ENCODE data around the gene MAPK10. TPM values are rescaled to one million over a fixed set of nuclear protein-coding genes. Genes with fewer than 3 reads are reported as not detected.

Gene MAPK10
- total and polyA plus RNA-seq, 2 donors (not counting 1 experiment from before 2014, with no cell fraction given): 3.8 to 20.0 TPM

DNA sequence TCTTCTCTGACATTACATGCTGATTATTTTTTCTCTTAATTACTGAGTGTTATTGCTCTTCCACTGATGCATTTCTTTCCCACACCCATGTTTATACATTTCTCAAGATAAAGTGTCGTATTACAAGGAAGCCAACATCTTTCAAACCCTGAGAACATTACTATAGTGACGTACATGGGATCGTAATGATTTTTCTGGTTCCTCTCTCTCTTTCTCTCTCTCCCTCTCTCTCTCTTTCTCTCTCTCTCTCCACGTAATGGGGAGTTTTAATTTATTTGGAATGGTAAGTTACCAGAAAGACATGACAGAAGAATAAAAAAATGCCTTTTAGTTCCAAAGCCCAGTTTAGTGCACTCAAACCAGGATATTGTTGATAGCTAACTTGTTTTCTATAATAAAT is 40.4 kb upstream of the MAPK10 start:
- DNase-seq (ENCODE audit: low read depth in 2 of 2): peak in 1 of 2 donors; percentile 83
- no peak for TF ChIP-seq EZH2 (IDR thresholded peaks at IDR 0.05; ENCODE audit: low read length, missing control alignments)
- no peak for TF ChIP-seq CTCF (conservative IDR thresholded peaks at IDR 0.05 in 1 of 2, IDR thresholded peaks at IDR 0.05 in 1 of 2; ENCODE audit: low read depth in 1 of 2, low read length in 2 of 2)
- H3K36me3 ChIP-seq (ENCODE audit: control insufficient read depth, insufficient read depth, low read length): no peaks in the 10 kb centered on the region

DNA sequence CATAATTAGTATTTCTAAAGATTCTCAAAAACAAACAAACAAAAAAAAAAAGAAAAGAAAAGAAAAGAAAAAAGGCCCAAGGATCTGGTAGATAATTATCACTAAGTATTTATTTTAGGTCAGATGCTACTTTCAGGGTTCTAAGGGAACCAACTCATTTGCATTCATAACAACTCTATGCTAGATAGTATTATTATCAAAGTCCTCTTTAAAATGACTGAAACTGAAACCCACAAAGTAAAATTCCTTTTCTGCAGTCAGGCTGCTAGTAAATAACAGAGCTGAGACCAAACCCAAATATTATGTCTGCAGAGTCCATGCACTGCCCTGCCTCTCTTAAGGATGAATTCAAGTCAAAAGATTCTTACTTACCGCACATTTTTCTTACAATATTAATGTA is 38.3 kb upstream of the MAPK10 start:
- Histone ChIP-seq H3K9me3 (ENCODE audit: control insufficient read depth, insufficient read depth, low read depth, low read length) (no peaks in the 10 kb centered on the region), H3K4me3 (replicated peaks in 1 of 4; ENCODE audit: control extremely low read depth in 1 of 4, insufficient read depth in 1 of 4, low read depth in 3 of 4, low read length in 4 of 4) (no peak overlapping the region), H3K79me2 (ENCODE audit: control insufficient read depth, insufficient read depth, low read length) (no peaks in the 10 kb centered on the region), H3K27me3 (ENCODE audit: control insufficient read depth, insufficient read depth, low read length) (no peaks in the 10 kb centered on the region), H3K36me3 (ENCODE audit: control insufficient read depth, insufficient read depth, low read length) (no peaks in the 10 kb centered on the region), H3K4me2 (ENCODE audit: extremely low read depth, insufficient read depth, low read length) (no peak overlapping the region), H3K9ac (ENCODE audit: insufficient read depth, low read length) (no peak overlapping the region), H3K27ac (ENCODE audit: insufficient read depth, low read length) (no peak overlapping the region), H2AFZ (ENCODE audit: low read length) (no peak overlapping the region), H4K20me1 (ENCODE audit: control insufficient read depth, extremely low read depth, insufficient read depth, low read length) (no peaks in the 10 kb centered on the region), H3K4me1 (ENCODE audit: control insufficient read depth, extremely low read depth, insufficient read depth, low read length) (no peaks in the 10 kb centered on the region)
- no peak for DNase-seq (ENCODE audit: low read depth in 2 of 2)
- TF ChIP-seq EZH2 (IDR thresholded peaks at IDR 0.05; ENCODE audit: low read length, missing control alignments) (no peak), CTCF (conservative IDR thresholded peaks at IDR 0.05 in 1 of 2, IDR thresholded peaks at IDR 0.05 in 1 of 2; ENCODE audit: low read depth in 1 of 2, low read length in 2 of 2) (no peak)

More for the DNA sequence above, 40.4 kb upstream of the MAPK10 start:
- Histone ChIP-seq H3K79me2 (ENCODE audit: control insufficient read depth, insufficient read depth, low read length) (no peaks in the 10 kb centered on the region), H4K20me1 (ENCODE audit: control insufficient read depth, extremely low read depth, insufficient read depth, low read length) (no peaks in the 10 kb centered on the region), H3K27ac (ENCODE audit: insufficient read depth, low read length) (no peak overlapping the region), H2AFZ (ENCODE audit: low read length) (no peak overlapping the region), H3K27me3 (ENCODE audit: control insufficient read depth, insufficient read depth, low read length) (no peaks in the 10 kb centered on the region), H3K9ac (ENCODE audit: insufficient read depth, low read length) (no peak overlapping the region), H3K4me1 (ENCODE audit: control insufficient read depth, extremely low read depth, insufficient read depth, low read length) (no peaks in the 10 kb centered on the region), H3K4me3 (replicated peaks in 1 of 4; ENCODE audit: control extremely low read depth in 1 of 4, insufficient read depth in 1 of 4, low read depth in 3 of 4, low read length in 4 of 4) (no peak overlapping the region), H3K4me2 (ENCODE audit: extremely low read depth, insufficient read depth, low read length) (no peak overlapping the region), H3K9me3 (ENCODE audit: control insufficient read depth, insufficient read depth, low read depth, low read length) (no peaks in the 10 kb centered on the region)

- H4K20me1 ChIP-seq (ENCODE audit: control insufficient read depth, extremely low read depth, insufficient read depth, low read length): no peaks in the 10 kb centered on the region
- H3K36me3 ChIP-seq (ENCODE audit: control insufficient read depth, insufficient read depth, low read length): no peaks in the 10 kb centered on the region
- H3K27me3 ChIP-seq (ENCODE audit: control insufficient read depth, insufficient read depth, low read length): no peaks in the 10 kb centered on the region
- no peak for TF ChIP-seq CTCF (conservative IDR thresholded peaks at IDR 0.05 in 1 of 2, IDR thresholded peaks at IDR 0.05 in 1 of 2; ENCODE audit: low read depth in 1 of 2, low read length in 2 of 2)
- TF ChIP-seq EZH2 (IDR thresholded peaks at IDR 0.05; ENCODE audit: low read length, missing control alignments): no peak
- no peak overlapping the region for H3K27ac ChIP-seq (ENCODE audit: insufficient read depth, low read length)
- H3K79me2 ChIP-seq (ENCODE audit: control insufficient read depth, insufficient read depth, low read length): no peaks in the 10 kb centered on the region
- H3K9me3 ChIP-seq (ENCODE audit: control insufficient read depth, insufficient read depth, low read depth, low read length): no peaks in the 10 kb centered on the region
- H2AFZ ChIP-seq (ENCODE audit: low read length): no peak overlapping the region
- no peak overlapping the region for H3K4me3 ChIP-seq (replicated peaks in 1 of 4; ENCODE audit: control extremely low read depth in 1 of 4, insufficient read depth in 1 of 4, low read depth in 3 of 4, low read length in 4 of 4)
- H3K4me2 ChIP-seq (ENCODE audit: extremely low read depth, insufficient read depth, low read length): no peak overlapping the region
- H3K4me1 ChIP-seq (ENCODE audit: control insufficient read depth, extremely low read depth, insufficient read depth, low read length): no peaks in the 10 kb centered on the region
- no peak overlapping the region for H3K9ac ChIP-seq (ENCODE audit: insufficient read depth, low read length)
- DNase-seq (ENCODE audit: low read depth in 2 of 2): no peak
Observed at GRCh38 chr4:86393749-86394148, 33.9 kb upstream of the MAPK10 start.

Data from fibroblast of lung (primary cell).